Measurements from ENCODE around the gene RAPGEF1. TPM values are rescaled to one million over a fixed set of nuclear protein-coding genes. Genes with fewer than 3 reads are reported as not detected.

Gene RAPGEF1
- total RNA-seq, 2 experiments from 2014 or later, result 118 to 243 TPM

DNA sequence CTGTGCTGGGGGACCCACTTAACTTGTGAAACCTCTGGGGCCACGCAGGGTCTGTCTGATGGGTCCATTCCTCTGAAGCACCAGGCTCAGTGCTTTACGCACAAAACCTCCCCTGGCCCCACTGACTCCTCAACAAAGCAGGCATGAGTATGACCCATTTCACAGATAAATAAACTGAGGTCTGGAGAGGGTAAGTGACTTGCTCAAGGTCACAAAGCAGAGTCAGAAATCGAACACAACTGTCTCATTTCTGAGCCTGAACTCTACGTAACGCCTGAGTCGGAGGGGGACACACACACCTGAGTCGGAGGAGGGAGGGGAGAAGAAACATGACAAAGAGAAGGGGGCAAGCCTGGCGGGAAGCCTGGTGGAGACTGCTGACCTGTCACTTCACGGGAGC lies 48.0 kb upstream of the RAPGEF1 start:
- H3K4me2 ChIP-seq (ENCODE audit: low read length), result no peak overlapping the region
- no peak for DNase-seq (ENCODE audit: low spot score)
- no peak overlapping the region for H2AFZ ChIP-seq (ENCODE audit: low read length)
- no peaks in the 10 kb centered on the region for H3K9me2 ChIP-seq (ENCODE audit: insufficient read depth, low read length)
- ChIA-PET POLR2A (no interaction called here), CTCF (ENCODE audit: unreplicated experiment) (no interaction called here)
- H3K4me3 ChIP-seq (ENCODE audit: low read depth, low read length, poor library complexity, severe bottlenecking), result no peak overlapping the region
- H3K36me3 ChIP-seq (ENCODE audit: insufficient read depth, low read length), result no peaks in the 10 kb centered on the region
- no peaks in the 10 kb centered on the region for H3K4me1 ChIP-seq (ENCODE audit: insufficient read depth, low read length, poor library complexity, severe bottlenecking)
- no peak overlapping the region for H3K27ac ChIP-seq (ENCODE audit: low read depth, low read length, poor library complexity, severe bottlenecking)
- BruUV-seq (replicated peaks), result no TSS peak
- intact Hi-C loops (cut with micrococcal nuclease; ENCODE audit: unreplicated experiment), result no loop called here
- H3K9me3 ChIP-seq (ENCODE audit: low read length), result no peaks in the 10 kb centered on the region
- H3K79me2 ChIP-seq (ENCODE audit: insufficient read depth, low read depth, low read length), result no peaks in the 10 kb centered on the region
- TF ChIP-seq, protein P1, sequence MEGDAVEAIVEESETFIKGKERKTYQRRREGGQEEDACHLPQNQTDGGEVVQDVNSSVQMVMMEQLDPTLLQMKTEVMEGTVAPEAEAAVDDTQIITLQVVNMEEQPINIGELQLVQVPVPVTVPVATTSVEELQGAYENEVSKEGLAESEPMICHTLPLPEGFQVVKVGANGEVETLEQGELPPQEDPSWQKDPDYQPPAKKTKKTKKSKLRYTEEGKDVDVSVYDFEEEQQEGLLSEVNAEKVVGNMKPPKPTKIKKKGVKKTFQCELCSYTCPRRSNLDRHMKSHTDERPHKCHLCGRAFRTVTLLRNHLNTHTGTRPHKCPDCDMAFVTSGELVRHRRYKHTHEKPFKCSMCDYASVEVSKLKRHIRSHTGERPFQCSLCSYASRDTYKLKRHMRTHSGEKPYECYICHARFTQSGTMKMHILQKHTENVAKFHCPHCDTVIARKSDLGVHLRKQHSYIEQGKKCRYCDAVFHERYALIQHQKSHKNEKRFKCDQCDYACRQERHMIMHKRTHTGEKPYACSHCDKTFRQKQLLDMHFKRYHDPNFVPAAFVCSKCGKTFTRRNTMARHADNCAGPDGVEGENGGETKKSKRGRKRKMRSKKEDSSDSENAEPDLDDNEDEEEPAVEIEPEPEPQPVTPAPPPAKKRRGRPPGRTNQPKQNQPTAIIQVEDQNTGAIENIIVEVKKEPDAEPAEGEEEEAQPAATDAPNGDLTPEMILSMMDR (conservative IDR thresholded peaks at IDR 0.05; ENCODE audit: low read length), result no peak
- TF ChIP-seq EZH2phosphoT487 (IDR thresholded peaks at IDR 0.05; ENCODE audit: borderline replicate concordance, low read depth, low read length), result no peak
- H4K20me1 ChIP-seq (ENCODE audit: insufficient read depth, low read length), result no peaks in the 10 kb centered on the region

DNA sequence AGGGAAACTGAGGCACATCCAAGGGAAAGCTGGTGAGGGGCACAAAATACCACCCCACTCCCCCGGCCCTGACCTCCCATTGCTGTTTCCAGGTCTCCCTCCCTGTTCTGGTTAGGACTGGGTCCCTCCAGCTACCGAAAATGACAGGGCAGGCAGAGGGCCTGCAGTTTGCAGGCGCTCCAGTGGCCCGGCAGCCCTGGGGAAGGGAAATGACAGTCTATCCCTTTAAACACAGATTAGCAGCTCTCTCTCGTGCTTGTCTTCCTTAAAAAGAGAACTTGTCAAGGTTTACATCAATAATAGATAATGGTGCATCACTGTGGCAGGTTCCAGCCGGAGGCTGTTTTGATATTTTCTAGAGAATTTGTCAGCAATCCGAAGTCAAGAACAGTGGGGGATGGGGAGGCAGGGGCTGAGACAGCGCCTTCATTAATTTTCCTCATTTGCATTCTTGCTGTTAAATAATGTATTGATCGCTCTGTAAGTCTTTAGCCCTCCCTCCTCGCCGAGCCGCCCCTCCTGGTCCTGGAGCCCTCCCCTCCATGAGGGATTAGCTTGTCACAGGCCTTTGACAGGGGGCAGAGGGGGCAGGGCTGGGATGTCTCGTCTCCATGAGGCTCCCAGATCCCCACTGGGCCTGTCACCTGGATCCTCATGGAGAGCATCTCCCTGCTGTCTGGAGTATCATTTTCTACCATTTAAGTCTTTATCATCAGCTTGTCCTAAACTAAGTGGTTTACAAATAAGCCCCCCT lies 45.0 kb upstream of the RAPGEF1 start:
- H3K9me3 ChIP-seq (ENCODE audit: low read length), result no peaks in the 10 kb centered on the region
- intact Hi-C loops (cut with micrococcal nuclease; ENCODE audit: unreplicated experiment), result no loop called here
- no peaks in the 10 kb centered on the region for H4K20me1 ChIP-seq (ENCODE audit: insufficient read depth, low read length)
- H3K36me3 ChIP-seq (ENCODE audit: insufficient read depth, low read length), result no peaks in the 10 kb centered on the region
- ChIA-PET POLR2A (interaction anchor here (0.7 kb wide), 2 partner anchors 86 to 347 kb away, joined by 4 read pairs; no protein-coding TSS in a partner anchor), CTCF (ENCODE audit: unreplicated experiment) (no interaction called here)
- H3K9me2 ChIP-seq (ENCODE audit: insufficient read depth, low read length), result no peaks in the 10 kb centered on the region
- no peaks in the 10 kb centered on the region for H3K4me1 ChIP-seq (ENCODE audit: insufficient read depth, low read length, poor library complexity, severe bottlenecking)
- BruUV-seq (replicated peaks), result no TSS peak
- no peak for TF ChIP-seq EZH2phosphoT487 (IDR thresholded peaks at IDR 0.05; ENCODE audit: borderline replicate concordance, low read depth, low read length)
- TF ChIP-seq, protein P1 (conservative IDR thresholded peaks at IDR 0.05; ENCODE audit: low read length), result no peak
- no peak overlapping the region for H3K4me3 ChIP-seq (ENCODE audit: low read depth, low read length, poor library complexity, severe bottlenecking)
- H3K27ac ChIP-seq (ENCODE audit: low read depth, low read length, poor library complexity, severe bottlenecking), result no peak overlapping the region
- no peak for DNase-seq (ENCODE audit: low spot score)
- no peak overlapping the region for H2AFZ ChIP-seq (ENCODE audit: low read length)
- H3K4me2 ChIP-seq (ENCODE audit: low read length), result no peak overlapping the region
- no peaks in the 10 kb centered on the region for H3K79me2 ChIP-seq (ENCODE audit: insufficient read depth, low read depth, low read length)

DNA sequence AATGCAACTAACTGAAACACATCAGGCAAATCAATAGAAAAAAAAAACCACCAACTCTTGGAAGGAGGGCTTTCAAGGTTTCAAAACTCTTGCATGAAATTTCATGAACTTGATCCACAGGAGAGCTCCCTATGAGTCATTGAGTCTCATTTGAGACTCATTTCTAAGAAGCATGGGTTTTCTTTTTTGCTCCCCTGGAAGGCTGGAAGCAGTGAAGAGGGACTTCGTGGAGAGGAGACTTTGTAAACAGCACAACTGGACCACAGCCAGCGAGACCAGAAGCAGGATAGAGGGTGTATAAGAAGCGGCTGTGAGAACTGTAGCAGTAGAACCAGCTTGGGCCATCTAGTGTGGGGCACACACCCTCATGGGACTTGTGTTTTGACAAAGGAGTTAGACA lies 41.2 kb upstream of the RAPGEF1 start:
- CTCF ChIA-PET (ENCODE audit: unreplicated experiment), result no interaction called here
- DNase-seq (ENCODE audit: low spot score), result no peak
- no peaks in the 10 kb centered on the region for H3K4me1 ChIP-seq (ENCODE audit: insufficient read depth, low read length, poor library complexity, severe bottlenecking)
- no peaks in the 10 kb centered on the region for H4K20me1 ChIP-seq (ENCODE audit: insufficient read depth, low read length)
- no peak overlapping the region for H3K4me2 ChIP-seq (ENCODE audit: low read length)
- no peaks in the 10 kb centered on the region for H3K9me2 ChIP-seq (ENCODE audit: insufficient read depth, low read length)
- no peak overlapping the region for H2AFZ ChIP-seq (ENCODE audit: low read length)
- POLR2A ChIA-PET, result interaction anchor here (1.0 kb wide), 1 partner anchor 35 kb away, joined by 3 read pairs; no protein-coding TSS in a partner anchor
- H3K9me3 ChIP-seq (ENCODE audit: low read length), result no peaks in the 10 kb centered on the region
- no peaks in the 10 kb centered on the region for H3K79me2 ChIP-seq (ENCODE audit: insufficient read depth, low read depth, low read length)
- no TSS peak for BruUV-seq (replicated peaks)
- H3K27ac ChIP-seq (ENCODE audit: low read depth, low read length, poor library complexity, severe bottlenecking), result no peak overlapping the region
- no peak overlapping the region for H3K4me3 ChIP-seq (ENCODE audit: low read depth, low read length, poor library complexity, severe bottlenecking)
- intact Hi-C loops (cut with micrococcal nuclease; ENCODE audit: unreplicated experiment), result no loop called here
- no peaks in the 10 kb centered on the region for H3K36me3 ChIP-seq (ENCODE audit: insufficient read depth, low read length)
- TF ChIP-seq EZH2phosphoT487 (IDR thresholded peaks at IDR 0.05; ENCODE audit: borderline replicate concordance, low read depth, low read length), result no peak
- TF ChIP-seq, protein P1 (conservative IDR thresholded peaks at IDR 0.05; ENCODE audit: low read length), result no peak
